ENCODE data around the gene LY6G6F. TPM values are rescaled to one million over a fixed set of nuclear protein-coding genes. Genes with fewer than 3 reads are reported as not detected.

Gene LY6G6F
- total and polyA plus RNA-seq, 12 donors, result not detected

- 17 to 19% methylated on average over 29 of the region's 29 CpGs for WGBS, 2 donors
- Histone ChIP-seq H3K4me1 (peaks cover 4 to 42% (median 36%) of the 10 kb centered on the region in 9 donors), H3K9me3 (no peaks in the 10 kb centered on the region), H3K4me3 (peak overlapping the region; percentile 56 to 94 (median 76)), H3K27me3 (no peaks in the 10 kb centered on the region), H3K27ac (peak overlapping the region in 9 of 10 donors; percentile 20 to 98 (median 65)), H3K36me3 (peaks cover 0 to 19% (median 0%) of the 10 kb centered on the region in 9 donors)
- peak in 4 of 8 donors; percentile 4 to 16 (median 6) for ATAC-seq
- intact Hi-C loops (cut with DNase I), result loop anchor here in 1 of 10 donors (5.0 kb wide), 1 partner anchor 42 kb away; no protein-coding TSS in a partner anchor
- peak; percentile 27 to 31 for DNase-seq
- TF ChIP-seq, protein P1, sequence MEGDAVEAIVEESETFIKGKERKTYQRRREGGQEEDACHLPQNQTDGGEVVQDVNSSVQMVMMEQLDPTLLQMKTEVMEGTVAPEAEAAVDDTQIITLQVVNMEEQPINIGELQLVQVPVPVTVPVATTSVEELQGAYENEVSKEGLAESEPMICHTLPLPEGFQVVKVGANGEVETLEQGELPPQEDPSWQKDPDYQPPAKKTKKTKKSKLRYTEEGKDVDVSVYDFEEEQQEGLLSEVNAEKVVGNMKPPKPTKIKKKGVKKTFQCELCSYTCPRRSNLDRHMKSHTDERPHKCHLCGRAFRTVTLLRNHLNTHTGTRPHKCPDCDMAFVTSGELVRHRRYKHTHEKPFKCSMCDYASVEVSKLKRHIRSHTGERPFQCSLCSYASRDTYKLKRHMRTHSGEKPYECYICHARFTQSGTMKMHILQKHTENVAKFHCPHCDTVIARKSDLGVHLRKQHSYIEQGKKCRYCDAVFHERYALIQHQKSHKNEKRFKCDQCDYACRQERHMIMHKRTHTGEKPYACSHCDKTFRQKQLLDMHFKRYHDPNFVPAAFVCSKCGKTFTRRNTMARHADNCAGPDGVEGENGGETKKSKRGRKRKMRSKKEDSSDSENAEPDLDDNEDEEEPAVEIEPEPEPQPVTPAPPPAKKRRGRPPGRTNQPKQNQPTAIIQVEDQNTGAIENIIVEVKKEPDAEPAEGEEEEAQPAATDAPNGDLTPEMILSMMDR (IDR thresholded peaks at IDR 0.05), result no peak
Measured at GRCh38 chr6:31740397-31741223, 33.9 kb downstream of the LY6G6F start.

GRCh38 chr6:31741815-31742214 lies 35.1 kb downstream of the LY6G6F start:
- no peaks in the 10 kb centered on the region for H3K9me3 ChIP-seq
- WGBS, 2 donors, result 82 to 89% methylated on average over 2 of the region's 2 CpGs
- H3K4me1 ChIP-seq, result peaks cover 3 to 39% (median 30%) of the 10 kb centered on the region in 9 donors
- peaks cover 0 to 21% (median 0%) of the 10 kb centered on the region in 9 donors for H3K36me3 ChIP-seq
- H3K4me3 ChIP-seq, result no peak overlapping the region
- no peaks in the 10 kb centered on the region for H3K27me3 ChIP-seq
- DNase-seq (no peak), ATAC-seq (no peak)
- intact Hi-C loops (cut with DNase I), result loop anchor here in 1 of 10 donors (5.0 kb wide), 1 partner anchor 40 kb away; no protein-coding TSS in a partner anchor
- no peak overlapping the region for H3K27ac ChIP-seq
- TF ChIP-seq, protein P1 (IDR thresholded peaks at IDR 0.05), result no peak

DNA sequence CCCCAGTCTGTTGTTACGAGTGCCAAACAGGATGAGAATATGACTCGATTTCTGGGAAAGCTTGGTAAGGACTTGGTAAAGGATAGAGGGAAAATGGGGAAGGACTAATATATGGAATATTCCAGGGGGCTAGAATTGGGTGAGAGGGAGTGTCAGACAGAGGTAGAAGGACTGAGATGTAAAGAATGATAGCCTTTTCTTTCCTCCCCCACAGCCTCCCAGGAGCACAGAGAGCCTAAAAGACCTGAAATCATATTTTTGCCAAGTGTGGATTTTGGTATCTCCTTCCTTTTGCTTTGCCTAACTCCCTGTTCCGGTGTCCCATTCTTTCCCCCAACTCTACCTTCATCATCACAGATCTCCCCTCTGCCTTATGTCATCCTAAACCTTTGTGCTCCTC lies 36.2 kb downstream of the LY6G6F start:
- Histone ChIP-seq H3K36me3 (peaks cover 0 to 27% (median 0%) of the 10 kb centered on the region in 9 donors), H3K4me3 (no peak overlapping the region), H3K4me1 (peaks cover 0 to 28% (median 21%) of the 10 kb centered on the region in 9 donors), H3K9me3 (no peaks in the 10 kb centered on the region), H3K27me3 (no peaks in the 10 kb centered on the region), H3K27ac (no peak overlapping the region)
- no peak for DNase-seq
- no peak for ATAC-seq
- intact Hi-C loops (cut with DNase I), result loop anchor here in 1 of 10 donors (5.0 kb wide), 1 partner anchor 39 kb away; no protein-coding TSS in a partner anchor
- TF ChIP-seq, protein P1 (IDR thresholded peaks at IDR 0.05), result no peak
- 83 to 88% methylated on average over 3 of the region's 3 CpGs for WGBS, 2 donors

GRCh38 chr6:31744422-31744821 lies 37.8 kb downstream of the LY6G6F start:
- 53 to 60% methylated on average over 1 of the region's 1 CpG for WGBS, 2 donors
- no peak for DNase-seq
- H3K36me3 ChIP-seq, result peaks cover 0 to 27% (median 0%) of the 10 kb centered on the region in 9 donors
- intact Hi-C loops (cut with DNase I), result loop anchor here in 1 of 10 donors (5.0 kb wide), 1 partner anchor 38 kb away; no protein-coding TSS in a partner anchor
- no peak overlapping the region for H3K4me3 ChIP-seq
- no peak for ATAC-seq
- H3K27me3 ChIP-seq, result no peaks in the 10 kb centered on the region
- no peaks in the 10 kb centered on the region for H3K9me3 ChIP-seq
- peaks cover 0 to 12% (median 9%) of the 10 kb centered on the region in 9 donors for H3K4me1 ChIP-seq
- H3K27ac ChIP-seq, result no peak overlapping the region
- TF ChIP-seq, protein P1 (IDR thresholded peaks at IDR 0.05), result no peak

Measured in heart right ventricle (tissue), 16 donors.